Measurements from ENCODE around the gene DKK1.

DNA sequence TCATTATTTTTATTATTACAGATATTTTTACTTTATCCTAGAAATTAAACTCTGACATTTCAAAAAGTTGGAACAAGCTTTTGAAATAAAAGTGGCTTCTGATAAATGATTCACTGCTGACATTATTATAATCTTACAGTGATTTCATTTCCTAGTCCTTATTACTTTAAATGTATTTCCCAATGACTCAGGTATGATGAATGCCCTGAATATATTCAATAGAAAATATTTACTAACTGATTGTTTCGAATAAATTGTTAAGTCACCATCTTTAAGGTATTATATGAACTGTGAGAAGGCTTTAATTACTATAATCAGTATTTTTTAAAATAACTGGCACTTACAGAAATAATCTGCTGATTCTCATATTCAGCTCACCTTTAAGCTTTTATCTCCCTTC is 21.6 kb downstream of the DKK1 start:
- TF ChIP-seq CTCF (IDR thresholded peaks at IDR 0.05; ENCODE audit: insufficient read depth, low read length, poor library complexity, severe bottlenecking) (no peak), EZH2phosphoT487 (conservative IDR thresholded peaks at IDR 0.05; ENCODE audit: low read length) (no peak)

Measured in SU-DHL-6 (cell line).